NOMO-1 (cell line): ENCODE data around the gene ASPG.
A peak's percentile ranks its signal among the peaks of the same experiment; 100 is the strongest.

Experiments used
- DNase-seq, 2 experiments: peaks; one replicate each; lab custom pipeline; 2025; ENCODE audit not compliant: unreplicated experiment in 2 of 2; lab: John Stamatoyannopoulos, UW

Gene ASPG

DNA sequence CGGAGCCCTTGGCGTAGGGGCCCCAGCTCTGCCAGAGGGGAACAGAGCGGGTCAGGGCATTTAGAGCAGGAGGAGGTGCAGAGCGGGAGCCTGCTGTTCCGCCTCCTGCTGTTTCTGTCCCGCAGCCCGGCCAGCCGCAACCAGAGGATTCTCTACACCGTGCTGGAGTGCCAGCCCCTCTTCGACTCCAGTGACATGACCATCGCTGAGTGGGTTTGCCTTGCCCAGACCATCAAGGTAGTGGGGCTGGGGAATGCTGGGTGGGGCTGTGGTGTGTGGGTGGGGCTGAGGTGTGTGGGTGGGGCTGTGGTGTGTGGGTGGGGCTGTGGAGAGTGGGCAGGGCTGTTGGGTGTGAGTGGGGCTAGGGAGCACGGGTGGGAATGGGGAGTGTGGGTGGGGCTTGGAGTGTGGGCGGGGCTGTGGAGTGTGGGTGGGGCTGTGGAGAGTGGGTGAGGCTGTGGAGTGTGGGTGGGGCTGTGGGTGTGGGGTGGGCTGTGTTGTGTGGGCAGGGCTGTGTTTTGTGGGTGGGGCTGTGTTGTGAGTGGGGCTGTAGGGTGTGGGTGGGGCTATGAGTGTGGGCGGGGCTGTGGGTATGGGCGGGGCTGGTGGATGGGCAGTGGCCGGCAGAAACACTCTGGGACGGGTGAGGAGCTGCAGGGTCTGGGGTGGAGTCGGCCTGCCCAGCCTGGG lies 8.0 kb downstream of the ASPG start:
- DNase-seq: no peak

GRCh38 chr14:104094056-104094708 lies 8.7 kb downstream of the ASPG start:
- no peak for DNase-seq

- peak; percentile 28 to 33 for DNase-seq
Observed at GRCh38 chr14:104094709-104095425, 9.4 kb downstream of the ASPG start.

GRCh38 chr14:104095426-104096310 lies 10.2 kb downstream of the ASPG start:
- DNase-seq: no peak

- no peak for DNase-seq
Observed at GRCh38 chr14:104096318-104096717, 10.8 kb downstream of the ASPG start.

DNA sequence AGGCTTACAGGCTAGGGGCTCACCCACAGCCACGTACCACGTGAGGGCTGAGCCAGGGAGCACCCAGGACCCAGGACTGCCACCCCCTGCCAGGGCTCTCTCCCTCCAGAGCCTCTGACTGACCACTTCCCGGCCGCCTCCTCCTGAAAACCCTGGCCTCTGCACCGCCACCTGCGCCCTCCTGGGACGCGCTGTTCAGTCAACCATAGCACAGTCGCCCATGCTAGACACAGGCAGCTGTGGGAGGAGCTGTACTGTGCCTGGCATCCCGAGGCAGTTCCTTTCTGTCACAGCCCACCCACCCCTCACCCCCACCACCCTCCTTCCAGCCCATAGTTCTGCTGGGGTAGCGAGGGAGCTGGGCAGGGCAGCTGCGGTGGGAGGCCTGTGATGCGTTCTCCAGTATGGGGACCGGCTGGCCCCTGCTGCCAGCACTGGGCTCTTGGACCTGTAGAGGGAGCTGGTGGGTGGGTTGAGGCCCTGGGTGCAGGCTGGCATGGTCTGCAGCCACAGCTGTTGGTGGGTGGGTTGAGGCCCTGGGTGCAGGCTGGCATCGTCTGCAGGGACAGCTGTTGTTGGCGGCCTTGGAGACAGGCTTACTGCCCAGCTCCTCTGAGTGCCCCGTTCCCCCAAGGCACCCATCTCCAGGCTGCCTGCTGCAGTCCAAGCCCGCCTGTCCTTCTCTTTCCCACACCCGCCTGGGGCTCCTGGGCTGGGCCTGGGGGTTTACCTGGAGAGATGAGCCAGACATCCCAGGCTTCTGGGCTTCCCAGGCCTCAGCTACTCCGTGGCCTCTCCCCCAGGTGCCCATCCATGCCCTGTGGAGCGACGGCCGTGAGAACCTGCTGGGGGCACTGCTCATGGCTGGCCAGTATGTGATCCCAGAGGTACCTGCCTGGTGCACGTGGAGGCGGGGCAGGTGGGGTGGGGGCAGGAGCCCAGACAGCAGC lies 11.5 kb downstream of the ASPG start:
- DNase-seq: no peak

GRCh38 chr14:104098272-104099095 lies 13.0 kb downstream of the ASPG start:
- DNase-seq: no peak

DNA sequence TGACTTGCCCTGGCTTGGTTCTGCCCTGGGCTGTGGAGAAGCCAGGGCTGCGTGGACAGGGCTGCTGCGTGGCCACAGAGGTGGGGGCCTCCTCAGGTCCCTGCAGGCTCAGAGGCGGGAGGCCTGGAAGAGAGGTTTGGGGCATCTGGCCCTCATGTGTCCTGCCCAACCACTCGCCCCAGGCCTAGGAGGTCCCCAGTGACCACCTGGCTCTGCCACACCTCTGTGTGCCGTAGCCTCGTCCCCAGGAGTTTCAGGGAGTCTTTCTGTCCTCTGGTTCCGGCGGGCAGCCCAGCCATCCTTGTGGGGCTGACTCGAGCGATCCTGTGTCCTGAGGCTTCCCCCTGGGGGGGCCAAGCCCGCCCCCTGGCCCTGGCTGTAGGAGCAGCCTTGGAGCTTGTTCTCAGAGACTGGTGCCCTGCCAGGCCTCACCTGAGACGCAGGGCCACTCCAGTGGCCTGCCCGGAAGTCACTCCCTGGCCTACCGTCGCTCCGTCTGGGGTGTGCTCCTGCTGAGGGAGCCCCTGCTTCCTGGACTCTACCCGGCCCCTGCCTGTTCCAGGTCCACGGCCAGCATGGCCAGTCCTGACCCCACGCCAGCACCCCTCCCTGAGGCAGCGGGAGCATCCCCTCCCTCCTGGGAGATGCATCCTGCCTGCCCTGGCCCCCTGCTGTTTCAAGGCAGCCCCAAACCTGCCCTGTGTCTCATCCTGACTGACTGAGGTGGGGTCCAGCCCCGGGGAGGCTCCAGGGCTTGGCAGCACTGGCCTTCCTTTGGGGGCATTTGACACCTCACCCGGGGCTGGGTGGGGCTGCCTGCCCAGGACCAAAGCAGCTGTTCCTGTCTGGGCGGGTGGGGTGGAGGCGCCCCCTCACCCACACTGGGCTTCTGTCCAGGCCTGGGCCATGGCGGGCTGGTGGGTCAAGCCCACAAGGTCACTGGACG lies 13.9 kb downstream of the ASPG start:
- no peak for DNase-seq

- DNase-seq: no peak
Observed at GRCh38 chr14:104100171-104101085, 14.9 kb downstream of the ASPG start.

DNA sequence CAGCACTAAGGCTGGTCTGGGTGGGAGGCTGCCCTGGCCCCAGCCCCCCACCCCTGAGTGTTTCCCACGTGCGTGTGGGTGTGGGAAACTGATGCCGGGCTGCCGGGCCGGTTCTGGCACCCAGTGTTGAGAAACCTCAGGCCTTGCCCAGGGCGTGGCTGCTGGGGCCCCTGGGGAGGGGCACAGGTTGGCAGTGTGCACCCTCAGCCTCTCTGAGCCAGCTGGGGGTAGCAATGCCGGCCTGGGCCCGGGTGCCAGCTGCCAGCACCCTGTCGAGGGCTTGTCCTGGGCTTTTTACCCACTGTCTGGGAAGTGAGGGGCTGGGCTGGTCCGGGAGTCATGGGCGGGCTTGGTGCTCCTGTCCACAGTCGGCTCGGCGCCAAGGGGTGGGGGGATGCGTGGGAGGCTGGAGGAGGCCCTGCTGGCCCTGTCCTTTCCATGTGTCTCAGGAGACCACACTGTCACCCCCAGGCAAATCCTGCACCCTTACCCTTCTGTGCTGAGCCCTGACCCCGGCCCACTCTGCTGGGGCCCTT lies 15.7 kb downstream of the ASPG start:
- DNase-seq: no peak

DNA sequence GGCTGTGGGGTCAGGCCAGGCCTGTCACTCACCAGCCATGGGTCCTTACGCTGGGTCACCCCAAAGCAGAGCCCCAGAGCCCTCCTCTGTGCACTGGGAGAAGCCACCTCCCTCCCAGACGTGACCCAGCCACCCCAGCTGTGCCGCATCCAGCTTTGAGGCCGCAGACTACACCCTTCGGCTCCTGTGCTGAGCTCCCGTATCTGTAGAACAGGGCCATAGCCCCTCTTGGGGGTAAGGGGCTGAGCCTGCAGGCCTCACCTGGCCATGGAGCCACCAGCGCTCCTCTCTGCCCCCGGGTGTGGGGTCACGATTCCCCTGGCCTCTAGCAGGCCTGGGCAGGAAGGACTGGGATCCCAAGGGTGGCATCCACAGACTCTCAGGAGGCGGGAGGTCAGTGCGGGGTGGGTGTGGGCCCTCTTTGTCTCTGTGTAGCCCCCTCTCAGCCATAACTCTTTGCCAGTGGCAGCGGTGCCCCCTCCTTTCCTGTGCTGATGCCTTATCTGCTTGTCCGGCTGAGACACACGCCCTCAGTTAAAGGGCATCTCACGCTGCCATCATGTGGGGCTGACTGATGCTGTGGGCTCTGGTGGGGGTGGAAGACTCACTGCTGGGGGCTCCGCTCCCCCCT lies 16.3 kb downstream of the ASPG start:
- no peak for DNase-seq

GRCh38 chr14:104102282-104102914 lies 16.9 kb downstream of the ASPG start:
- no peak for DNase-seq

DNA sequence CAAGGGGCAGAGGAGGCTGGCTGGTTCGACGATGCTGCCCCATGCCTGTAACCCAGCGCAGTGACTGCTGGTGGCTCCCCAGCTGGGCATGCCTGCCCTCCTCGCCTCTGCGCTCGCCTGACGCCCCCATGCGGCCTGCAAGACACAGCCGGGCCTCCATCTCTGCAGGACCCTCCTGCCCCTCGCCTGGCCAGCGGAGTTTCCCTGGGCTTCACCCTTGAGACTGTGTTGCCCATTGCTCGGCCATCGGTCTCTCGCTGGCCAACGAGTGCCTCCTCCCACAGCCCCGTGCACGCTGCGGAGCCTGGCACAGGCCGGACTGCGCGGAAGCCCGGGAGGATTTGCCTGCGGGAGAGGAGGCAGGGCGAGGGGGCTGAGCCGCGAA lies 17.6 kb downstream of the ASPG start:
- DNase-seq: no peak

DNA sequence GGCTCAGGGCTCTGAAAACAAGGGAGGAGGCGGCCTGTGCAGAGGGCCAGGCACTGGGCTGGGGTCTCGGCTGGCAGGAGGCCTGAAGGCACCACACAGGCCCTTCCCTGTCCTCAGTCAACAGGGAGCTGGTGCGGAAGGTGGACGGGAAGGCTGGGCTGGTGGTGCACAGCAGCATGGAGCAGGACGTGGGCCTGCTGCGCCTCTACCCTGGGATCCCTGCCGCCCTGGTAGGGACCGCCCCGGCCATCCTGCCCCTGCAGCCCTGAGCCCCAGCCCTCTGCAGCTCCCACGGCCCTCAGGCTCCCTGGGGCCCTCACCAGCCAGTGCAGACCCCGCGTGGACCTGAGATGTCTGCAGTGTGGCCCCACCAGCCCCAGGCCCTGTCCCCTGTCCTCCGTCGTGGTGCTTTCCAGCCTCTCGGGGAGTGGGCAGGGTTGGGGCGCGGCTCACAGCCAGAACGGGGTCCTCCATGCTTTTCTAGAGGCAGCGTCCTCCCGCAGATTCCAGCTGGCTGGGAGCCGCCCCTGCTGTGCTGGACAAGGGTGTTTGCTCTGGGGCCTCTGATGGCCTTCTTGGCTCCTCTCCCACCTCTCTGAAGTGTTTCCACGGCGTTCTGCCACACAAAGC lies 18.1 kb downstream of the ASPG start:
- DNase-seq: no peak
